RWPE1 (cell line): ENCODE measurements around the gene CNGB1.

Source experiments
- CTCF ChIA-PET: fragments of 350-600 bp; sonication (Branson Sonifier 250); formaldehyde crosslinking; extraction: SDS; loops from one replicate; lab custom pipeline; 2021; lab: Yijun Ruan, JAX
- POLR2A ChIA-PET: fragments of 400-600 bp; formaldehyde crosslinking; extraction: SDS; loops from one replicate; lab custom pipeline; 2020; ENCODE audit warnings: antibody characterized with exemption; ENCODE audit not compliant: low non-redundant PET; lab: Yijun Ruan, JAX
- DNase-seq: peaks from one replicate; pipeline ENCODE4 v3.0.0; 2012; ENCODE audit warnings: low spot score
- H3K27ac ChIP-seq: fragments of 450-650 bp; 2 replicates; pipeline ENCODE4 v1.5.1; 2017
- CTCF ChIP-seq: fragments of 450-650 bp; conservative IDR thresholded peaks from 2 replicates; pipeline ENCODE4 v1.5.1; 2017; ENCODE audit warnings: low read depth, mild to moderate bottlenecking

CNGB1 gene

GRCh38 chr16:57957673-57958392, 13.1 kb downstream of the CNGB1 start:
- TF ChIP-seq CTCF: no peak
- H3K27ac ChIP-seq: no peak overlapping the region
- ChIA-PET CTCF (no interaction called here), POLR2A (no interaction called here)
- no peak for DNase-seq

GRCh38 chr16:57956924-57957672, 13.8 kb downstream of the CNGB1 start:
- DNase-seq: no peak
- TF ChIP-seq CTCF: no peak
- CTCF ChIA-PET: no interaction called here
- POLR2A ChIA-PET: no interaction called here
- H3K27ac ChIP-seq: no peak overlapping the region

- no peak for DNase-seq
- CTCF ChIA-PET: interaction anchor here (0.6 to 1.3 kb wide), 2 partner anchors 9 to 99 kb away, joined by 3 read pairs; no protein-coding TSS in a partner anchor
- H3K27ac ChIP-seq: peak overlapping the region; percentile 45
- no peak for TF ChIP-seq CTCF
- POLR2A ChIA-PET: no interaction called here
Measured at GRCh38 chr16:57956270-57956808, 14.6 kb downstream of the CNGB1 start.

- ChIA-PET CTCF (interaction anchor here (0.6 to 1.3 kb wide), 2 partner anchors 8 to 100 kb away, joined by 3 read pairs; no protein-coding TSS in a partner anchor), POLR2A (no interaction called here)
- 0 out of 2 replicates have a peak, but pooled peaks have one; percentile 12 for TF ChIP-seq CTCF
- peak overlapping the region; percentile 45 for H3K27ac ChIP-seq
- no peak for DNase-seq
Measured at GRCh38 chr16:57955572-57956188, 15.2 kb downstream of the CNGB1 start.

GRCh38 chr16:57953857-57954256, 17.1 kb downstream of the CNGB1 start:
- no peak for TF ChIP-seq CTCF
- ChIA-PET CTCF (no interaction called here), POLR2A (no interaction called here)
- DNase-seq: no peak
- no peak overlapping the region for H3K27ac ChIP-seq

GRCh38 chr16:57952909-57953308, 18.0 kb downstream of the CNGB1 start:
- H3K27ac ChIP-seq: no peak overlapping the region
- ChIA-PET CTCF (interaction anchor here (0.6 to 0.9 kb wide), 3 partner anchors 42 to 48 kb away, joined by 3 to 4 read pairs (median 3); partner anchors contain the start of gene USB1), POLR2A (no interaction called here)
- no peak for DNase-seq
- TF ChIP-seq CTCF: no peak
